T-cell (primary cell): ENCODE results near the gene IL37. TPM values are rescaled to one million over a fixed set of nuclear protein-coding genes. Genes with fewer than 3 reads are reported as not detected.
"Not testable (repeated sequence)": the region's sequence is repeated elsewhere in the genome, so short reads cannot be mapped to it uniquely, and the experiment has no call there.

Experiments
- ATAC-seq, 4 experiments: fragments of 200-7000 bp in 3 of 4; fragments of 150-1000 bp in 1 of 4; cut with Tn5 transposase; replicated peaks in 1 of 4; 1 replicate in 3 of 4; 2 replicates in 1 of 4; pipeline ENCODE4 v1.10.0; 2021; ENCODE audit warnings: moderate library complexity in 3 of 4, mild to moderate bottlenecking in 2 of 4, moderate number of reproducible peaks in 1 of 4
- CTCF ChIA-PET, 2 donors: fragments of 300-600 bp; sonication (Branson Sonifier 250); formaldehyde crosslinking; loops; one replicate each; lab custom pipeline; 2022; ENCODE audit warnings: antibody characterized with exemption in 2 of 2; lab: Charles Lee
- POLR2A ChIA-PET, 2 donors: fragments of 300-600 bp; sonication (Branson Sonifier 250); formaldehyde crosslinking; loops; one replicate each; lab custom pipeline; 2022; ENCODE audit warnings: antibody characterized with exemption in 2 of 2; lab: Charles Lee
- DNase-seq, 35 experiments: peaks; one replicate each; pipeline versions ENCODE4 v3.0.0 to v3.0.0-alpha.2; 2013 to 2023
- H3K27ac ChIP-seq: one replicate; pipeline ENCODE4 v1.5.1; 2013; ENCODE audit warnings: low read length
- H3K27me3 ChIP-seq, 2 experiments: replicated peaks in 1 of 2; 1 replicate in 1 of 2; 2 replicates in 1 of 2; pipeline versions ENCODE4 v1.6.1 to v1.7.0; 2013; ENCODE audit warnings: low read length in 1 of 2, mixed read lengths in 1 of 2; ENCODE audit not compliant: control insufficient read depth in 2 of 2, insufficient read depth in 2 of 2; ENCODE audit errors: extremely low read depth in 1 of 2
- H3K36me3 ChIP-seq, 2 donors: 1 replicate in 1 of 2; 2 replicates in 1 of 2; pipeline versions ENCODE4 v1.6.1 to v1.7.0; 2013; ENCODE audit warnings: low read length in 1 of 2; ENCODE audit not compliant: control insufficient read depth in 2 of 2, insufficient read depth in 1 of 2; ENCODE audit errors: extremely low read depth in 1 of 2
- H3K4me1 ChIP-seq, 2 experiments: 1 replicate in 1 of 2; 2 replicates in 1 of 2; pipeline versions ENCODE4 v1.6.1 to v1.7.0; 2013; ENCODE audit warnings: low read length in 2 of 2, mixed read lengths in 1 of 2; ENCODE audit not compliant: insufficient read depth in 2 of 2, control insufficient read depth in 1 of 2; ENCODE audit errors: extremely low read depth in 1 of 2
- H3K4me3 ChIP-seq, 2 donors: 1 replicate in 1 of 2; 2 replicates in 1 of 2; pipeline versions ENCODE4 v1.5.1 to v1.7.0; 2013; ENCODE audit warnings: mild to moderate bottlenecking in 2 of 2, low read length in 1 of 2, moderate library complexity in 1 of 2; ENCODE audit not compliant: control insufficient read depth in 1 of 2; ENCODE audit errors: extremely low read depth in 1 of 2
- H3K9me3 ChIP-seq: 2 replicates; pipeline ENCODE4 v1.7.0; 2013
- H3K27ac Mint-ChIP-seq, 2 donors: one replicate each; pipeline ENCODE4 v1.8.0; 2020 to 2021; ENCODE audit warnings: mild to moderate bottlenecking in 2 of 2, mixed read lengths in 2 of 2
- H3K27me3 Mint-ChIP-seq, 2 donors: one replicate each; pipeline ENCODE4 v1.8.0; 2021 to 2022; ENCODE audit warnings: mixed read lengths in 2 of 2
- H3K36me3 Mint-ChIP-seq: one replicate; pipeline ENCODE4 v1.8.0; 2021; ENCODE audit warnings: mixed read lengths
- H3K4me1 Mint-ChIP-seq, 3 donors: one replicate each; pipeline ENCODE4 v1.8.0; 2020 to 2022; ENCODE audit warnings: mixed read lengths in 3 of 3, mild to moderate bottlenecking in 1 of 3
- H3K4me3 Mint-ChIP-seq, 3 donors: one replicate each; pipeline ENCODE4 v1.8.0; 2020 to 2022; ENCODE audit warnings: mild to moderate bottlenecking in 3 of 3, mixed read lengths in 3 of 3, moderate library complexity in 3 of 3
- H3K9me3 Mint-ChIP-seq, 3 donors: one replicate each; pipeline ENCODE4 v1.8.0; 2020 to 2022; ENCODE audit warnings: mixed read lengths in 3 of 3
- WGBS: methylation state at CpG from one replicate; pipeline ENCODE4 v1.1.5; 2013; ENCODE audit warnings: missing lambda C conversion rate; ENCODE audit not compliant: insufficient coverage; 5-methylcytosine and 5-hydroxymethylcytosine counted together
- total RNA-seq, 35 experiments: library from RNA in 6 of 35; stranded (reverse) in 6 of 35; fragments of 120-200 nt in 1 of 35; gene quantifications; one replicate each; pipeline versions ENCODE4 v1.2.1 to v1.2.4 and lab custom pipeline; 2013 to 2026

IL37 gene
- total RNA-seq, 5 donors from 2014 or later (not counting 1 experiment from before 2014, with no cell fraction given) = not detected

DNA sequence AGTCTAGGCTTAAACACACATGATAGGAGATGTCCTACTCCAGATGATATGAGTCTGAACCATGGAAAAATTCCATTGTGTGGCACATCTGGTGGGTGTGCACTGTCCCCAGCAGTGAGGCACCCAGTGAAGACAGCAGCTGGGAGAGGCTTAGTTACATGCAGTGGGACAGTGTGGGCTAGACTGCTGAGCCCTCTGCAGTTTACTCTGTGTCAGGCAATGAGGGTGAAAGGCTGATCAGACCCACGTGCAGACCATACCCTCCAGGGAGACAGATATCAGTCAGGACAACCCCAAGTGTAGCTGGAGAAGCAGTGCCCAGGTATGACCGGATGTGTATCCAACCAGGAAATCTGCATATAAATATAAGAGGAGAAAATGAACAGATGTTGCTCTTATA is 13.4 kb downstream of the IL37 start:
- peaks cover 0 to 2% (median 0%) of the 10 kb centered on the region in 3 donors for H3K4me1 Mint-ChIP-seq
- H3K4me3 Mint-ChIP-seq = no peak overlapping the region
- Histone ChIP-seq H3K4me3 (no peak overlapping the region), H3K27ac (no peak overlapping the region), H3K36me3 (no peaks in the 10 kb centered on the region), H3K9me3 (no peaks in the 10 kb centered on the region), H3K27me3 (peaks cover 0 to 6% of the 10 kb centered on the region in 2 experiments), H3K4me1 (peaks cover 0 to 6% of the 10 kb centered on the region in 2 experiments)
- POLR2A ChIA-PET = no interaction called here
- H3K27me3 Mint-ChIP-seq = peaks cover 0 to 2% of the 10 kb centered on the region in 2 donors
- DNase-seq = no peak
- CTCF ChIA-PET = no interaction called here
- no peaks in the 10 kb centered on the region for H3K36me3 Mint-ChIP-seq
- H3K27ac Mint-ChIP-seq = no peak overlapping the region
- WGBS = 11% methylated on average over 1 of the region's 2 CpGs
- no peak for ATAC-seq
- peaks cover 0 to 3% (median 2%) of the 10 kb centered on the region in 3 donors for H3K9me3 Mint-ChIP-seq

DNA sequence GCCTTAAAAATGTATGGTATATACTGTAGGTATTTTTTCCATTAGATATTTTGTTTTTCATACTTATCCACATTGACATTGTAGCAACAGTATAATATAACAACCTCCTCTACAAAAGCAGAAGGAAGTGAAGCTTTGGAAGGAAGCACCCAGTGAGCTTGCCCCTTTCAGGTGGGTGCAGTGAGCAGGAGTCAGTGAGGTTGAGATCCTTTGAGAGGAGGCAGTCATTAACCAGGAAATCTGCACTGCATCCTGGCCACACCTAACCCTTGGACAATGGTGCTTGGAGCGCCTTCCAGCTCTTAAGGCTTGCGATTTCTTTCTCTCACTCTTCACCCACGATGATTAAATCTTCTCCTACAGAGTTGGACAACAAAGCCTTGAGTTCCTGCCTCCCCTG is 13.9 kb downstream of the IL37 start:
- Histone ChIP-seq H3K27ac (no peak overlapping the region), H3K4me1 (peaks cover 0 to 6% of the 10 kb centered on the region in 2 experiments), H3K4me3 (no peak overlapping the region), H3K27me3 (peaks cover 0 to 6% of the 10 kb centered on the region in 2 experiments), H3K36me3 (no peaks in the 10 kb centered on the region), H3K9me3 (no peaks in the 10 kb centered on the region)
- ChIA-PET CTCF (no interaction called here), POLR2A (no interaction called here)
- WGBS = no CpG with 5 or more reads among the region's 3 CpGs
- Mint-ChIP-seq H3K9me3 (peaks cover 0 to under 1% (median under 1%) of the 10 kb centered on the region in 3 donors), H3K36me3 (no peaks in the 10 kb centered on the region), H3K27ac (no peak overlapping the region), H3K4me1 (peaks cover 0 to 2% (median 0%) of the 10 kb centered on the region in 3 donors), H3K27me3 (peaks cover 0 to 2% of the 10 kb centered on the region in 2 donors), H3K4me3 (no peak overlapping the region)
- ATAC-seq (no peak), DNase-seq (no peak)

DNA sequence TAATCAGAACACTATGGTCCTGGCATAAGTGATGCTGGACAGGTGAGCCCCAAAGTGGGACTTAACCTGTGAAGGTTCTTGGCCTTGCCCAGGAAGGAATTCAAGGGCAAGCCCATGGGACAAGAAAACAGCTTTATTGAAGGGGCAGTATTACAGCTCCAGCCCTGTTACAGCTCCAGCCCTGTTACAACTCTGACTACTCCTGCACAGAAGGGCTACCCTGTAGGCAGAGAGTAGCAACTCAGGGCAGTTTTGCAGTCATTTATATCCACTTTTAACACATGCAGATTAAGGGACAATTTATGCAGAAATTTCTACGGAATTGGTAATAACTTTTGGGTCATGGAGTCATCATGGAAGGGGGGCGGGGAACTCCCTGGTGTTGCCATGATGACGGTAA is 15.7 kb downstream of the IL37 start:
- Mint-ChIP-seq H3K27me3 (peaks cover 2 to 3% of the 10 kb centered on the region in 2 donors), H3K4me3 (no peak overlapping the region), H3K4me1 (no peaks in the 10 kb centered on the region), H3K9me3 (no peaks in the 10 kb centered on the region), H3K36me3 (no peaks in the 10 kb centered on the region), H3K27ac (no peak overlapping the region)
- Histone ChIP-seq H3K36me3 (no peaks in the 10 kb centered on the region), H3K27me3 (peaks cover 0 to 6% of the 10 kb centered on the region in 2 experiments), H3K27ac (no peak overlapping the region), H3K4me3 (no peak overlapping the region), H3K9me3 (no peaks in the 10 kb centered on the region), H3K4me1 (no peaks in the 10 kb centered on the region)
- no peak for ATAC-seq
- DNase-seq = no peak
- no CpG with 5 or more reads among the region's 3 CpGs for WGBS
- POLR2A ChIA-PET = interaction anchor here in 1 of 2 donors (0.6 kb wide), 1 partner anchor 217 kb away, joined by 3 read pairs; no protein-coding TSS in a partner anchor
- CTCF ChIA-PET = interaction anchor here in 1 of 2 donors (0.7 kb wide), 2 partner anchors 23 to 67 kb away, joined by 3 read pairs; no protein-coding TSS in a partner anchor

DNA sequence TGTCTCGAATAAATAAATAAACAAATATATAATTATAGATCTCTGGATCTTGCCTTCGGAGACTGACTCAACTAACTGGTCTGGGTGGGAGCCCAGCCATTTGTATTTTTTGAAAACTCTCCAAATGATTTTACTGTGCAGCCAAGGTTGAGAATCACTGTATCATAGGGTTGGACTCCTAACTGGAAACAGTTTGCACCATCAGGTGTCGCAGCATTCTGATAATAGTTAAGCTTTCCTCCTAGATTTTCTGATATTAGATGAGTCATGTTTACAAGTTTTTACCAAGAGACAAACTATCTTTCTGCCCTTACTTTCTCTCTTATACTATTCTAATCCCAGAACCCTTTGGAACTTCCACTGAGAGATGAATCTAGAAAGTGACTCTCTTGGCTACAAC is 16.8 kb downstream of the IL37 start:
- no peaks in the 10 kb centered on the region for H3K9me3 Mint-ChIP-seq
- DNase-seq (no peak), ATAC-seq (no peak)
- peaks cover 2 to 3% of the 10 kb centered on the region in 2 donors for H3K27me3 Mint-ChIP-seq
- no peaks in the 10 kb centered on the region for H3K36me3 ChIP-seq
- no peak overlapping the region for H3K27ac ChIP-seq
- no peaks in the 10 kb centered on the region for H3K4me1 Mint-ChIP-seq
- no CpG with 5 or more reads among the region's 3 CpGs for WGBS
- POLR2A ChIA-PET = no interaction called here
- no peak overlapping the region for H3K27ac Mint-ChIP-seq
- no peaks in the 10 kb centered on the region for H3K4me1 ChIP-seq
- H3K36me3 Mint-ChIP-seq = no peaks in the 10 kb centered on the region
- CTCF ChIA-PET = no interaction called here
- H3K9me3 ChIP-seq = no peaks in the 10 kb centered on the region
- no peak overlapping the region for H3K4me3 Mint-ChIP-seq
- H3K4me3 ChIP-seq = no peak overlapping the region
- H3K27me3 ChIP-seq = peaks cover 0 to 6% of the 10 kb centered on the region in 2 experiments

DNA sequence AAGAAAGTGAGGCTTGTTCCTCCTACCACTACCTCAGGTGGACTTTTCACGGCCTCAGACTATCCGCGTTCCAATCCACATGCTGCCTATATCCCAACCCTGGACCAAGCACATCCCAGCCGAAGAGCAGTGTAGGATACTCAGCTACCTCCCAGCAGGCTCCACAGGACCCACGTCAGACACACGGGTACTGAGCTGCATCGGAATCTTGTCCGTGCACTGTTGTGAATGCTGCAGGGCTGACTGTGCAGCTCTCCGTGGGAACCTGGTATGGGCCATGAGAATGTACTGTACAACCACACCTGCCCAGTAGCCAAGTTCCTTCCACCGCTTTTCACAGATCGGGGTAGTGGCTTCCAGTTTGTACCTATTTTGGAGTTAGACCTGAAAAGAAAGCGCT is 22.3 kb downstream of the IL37 start:
- no peaks in the 10 kb centered on the region for H3K9me3 ChIP-seq
- H3K4me3 Mint-ChIP-seq = no peak overlapping the region
- no peak overlapping the region for H3K27ac Mint-ChIP-seq
- peaks cover 0 to 7% of the 10 kb centered on the region in 2 experiments for H3K27me3 ChIP-seq
- H3K27ac ChIP-seq = no peak overlapping the region
- H3K4me3 ChIP-seq = no peak overlapping the region
- no peaks in the 10 kb centered on the region for H3K36me3 ChIP-seq
- ChIA-PET POLR2A (no interaction called here), CTCF (no interaction called here)
- 90% methylated on average over 9 of the region's 12 CpGs for WGBS
- H3K4me1 Mint-ChIP-seq = peaks cover 0 to 3% (median 0%) of the 10 kb centered on the region in 3 donors
- H3K4me1 ChIP-seq = no peaks in the 10 kb centered on the region
- no peaks in the 10 kb centered on the region for H3K36me3 Mint-ChIP-seq
- DNase-seq = no peak
- H3K9me3 Mint-ChIP-seq = no peaks in the 10 kb centered on the region
- H3K27me3 Mint-ChIP-seq = peaks cover 0 to 8% of the 10 kb centered on the region in 2 donors
- ATAC-seq = no peak

DNA sequence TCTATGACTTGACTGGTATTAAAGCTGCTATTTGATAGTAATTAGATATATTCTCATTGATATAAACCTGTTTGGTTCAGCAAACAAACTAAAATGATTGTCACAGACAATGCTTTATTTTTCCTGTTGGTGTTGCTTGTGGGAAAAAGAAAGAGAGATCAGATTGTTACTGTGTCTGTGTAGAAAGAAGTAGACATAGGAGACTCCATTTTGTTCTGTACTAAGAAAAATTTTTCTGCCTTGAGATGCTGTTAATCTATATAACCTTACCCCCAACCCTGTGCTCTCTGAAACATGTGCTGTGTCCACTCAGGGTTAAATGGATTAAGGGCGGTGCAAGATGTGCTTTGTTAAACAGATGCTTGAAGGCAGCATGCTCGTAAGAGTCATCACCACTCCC is 23.2 kb downstream of the IL37 start:
- POLR2A ChIA-PET, H3K9me3 Mint-ChIP-seq, CTCF ChIA-PET, H3K9me3 ChIP-seq, H3K27ac Mint-ChIP-seq, ATAC-seq, H3K27me3 ChIP-seq, H3K4me3 Mint-ChIP-seq, H3K36me3 Mint-ChIP-seq, H3K4me1 Mint-ChIP-seq, H3K4me1 ChIP-seq, H3K27ac ChIP-seq, DNase-seq, H3K4me3 ChIP-seq, H3K27me3 Mint-ChIP-seq, H3K36me3 ChIP-seq: not testable (repeated sequence)
- no CpG with 5 or more reads among the region's 2 CpGs for WGBS

DNA sequence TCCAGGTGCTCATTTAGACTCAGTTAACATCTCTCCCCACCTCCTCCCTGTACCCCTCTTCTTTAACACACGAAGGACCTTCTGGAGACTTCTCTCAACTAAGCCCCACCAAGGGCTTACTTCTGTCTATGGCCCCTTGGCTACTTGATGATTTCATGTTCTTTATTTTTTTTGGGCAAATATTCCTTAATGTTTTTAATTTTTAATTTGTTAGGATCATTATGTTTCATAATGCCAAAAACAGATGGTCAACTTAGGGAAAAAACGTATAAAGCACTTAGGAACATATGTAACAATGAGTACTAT is 25.9 kb downstream of the IL37 start:
- Mint-ChIP-seq H3K4me3 (no peak overlapping the region), H3K27ac (no peak overlapping the region), H3K36me3 (no peaks in the 10 kb centered on the region), H3K4me1 (peaks cover 0 to 5% (median 0%) of the 10 kb centered on the region in 3 donors), H3K27me3 (peaks cover 0 to 4% of the 10 kb centered on the region in 2 donors), H3K9me3 (no peaks in the 10 kb centered on the region)
- CTCF ChIA-PET = no interaction called here
- WGBS = no CpG with 5 or more reads among the region's 2 CpGs
- Histone ChIP-seq H3K36me3 (no peaks in the 10 kb centered on the region), H3K4me1 (peaks cover 0 to 4% of the 10 kb centered on the region in 2 experiments), H3K4me3 (no peak overlapping the region), H3K9me3 (no peaks in the 10 kb centered on the region), H3K27me3 (peaks cover 0 to 7% of the 10 kb centered on the region in 2 experiments), H3K27ac (no peak overlapping the region)
- DNase-seq (no peak), ATAC-seq (no peak)
- POLR2A ChIA-PET = no interaction called here
